ENCODE measurements around the gene CYTH4.
A peak's percentile ranks its signal among the peaks of the same experiment; 100 is the strongest.

CYTH4 gene

GRCh38 chr22:37289156-37289735 is 6.9 kb downstream of the CYTH4 start:
- DNase-seq (ENCODE audit: low read depth in 2 of 2): no peak

- DNase-seq (ENCODE audit: low read depth in 2 of 2): no peak
Observed at GRCh38 chr22:37290737-37291136, 8.4 kb downstream of the CYTH4 start.

GRCh38 chr22:37291559-37292298 is 9.4 kb downstream of the CYTH4 start:
- DNase-seq (ENCODE audit: low read depth in 2 of 2): no peak

GRCh38 chr22:37292641-37293040 is 10.3 kb downstream of the CYTH4 start:
- DNase-seq (ENCODE audit: low read depth in 2 of 2): no peak

- DNase-seq (ENCODE audit: low read depth in 2 of 2): no peak
Observed at GRCh38 chr22:37293172-37293571, 10.9 kb downstream of the CYTH4 start.

- DNase-seq (ENCODE audit: low read depth in 2 of 2): no peak
Observed at GRCh38 chr22:37294747-37295146, 12.4 kb downstream of the CYTH4 start.

- DNase-seq (ENCODE audit: low read depth in 2 of 2): no peak
Observed at GRCh38 chr22:37295213-37295886, 13.0 kb downstream of the CYTH4 start.

GRCh38 chr22:37295946-37296345 is 13.6 kb downstream of the CYTH4 start:
- no peak for DNase-seq (ENCODE audit: low read depth in 2 of 2)

- DNase-seq (ENCODE audit: low read depth in 2 of 2): no peak
Observed at GRCh38 chr22:37298748-37299495, 16.6 kb downstream of the CYTH4 start.

- DNase-seq (ENCODE audit: low read depth in 2 of 2): no peak
Observed at GRCh38 chr22:37299969-37300509, 17.7 kb downstream of the CYTH4 start.

- DNase-seq (ENCODE audit: low read depth in 2 of 2): no peak
Observed at GRCh38 chr22:37300551-37301017, 18.3 kb downstream of the CYTH4 start.

GRCh38 chr22:37301144-37301830 is 19.0 kb downstream of the CYTH4 start:
- no peak for DNase-seq (ENCODE audit: low read depth in 2 of 2)

GRCh38 chr22:37302674-37303555 is 20.6 kb downstream of the CYTH4 start:
- no peak for DNase-seq (ENCODE audit: low read depth in 2 of 2)

GRCh38 chr22:37303821-37304274 is 21.5 kb downstream of the CYTH4 start:
- DNase-seq (ENCODE audit: low read depth in 2 of 2): peak; percentile 37 to 51

- no peak for DNase-seq (ENCODE audit: low read depth in 2 of 2)
Observed at GRCh38 chr22:37304595-37305343, 22.5 kb downstream of the CYTH4 start.

GRCh38 chr22:37305887-37306286 is 23.6 kb downstream of the CYTH4 start:
- DNase-seq (ENCODE audit: low read depth in 2 of 2): no peak

- no peak for DNase-seq (ENCODE audit: low read depth in 2 of 2)
Observed at GRCh38 chr22:37306494-37306829, 24.2 kb downstream of the CYTH4 start.

GRCh38 chr22:37308385-37309200 is 26.3 kb downstream of the CYTH4 start:
- DNase-seq (ENCODE audit: low read depth in 2 of 2): no peak

Data from stimulated activated CD4-positive, alpha-beta T cell treated with anti-CD3 and anti-CD28 coated beads, Interleukin-1b, Interleukin-23, amount 100 ng/mL, for 4 hours (primary cell).